ENCODE measurements around the gene HEPN1. TPM values are rescaled to one million over a fixed set of nuclear protein-coding genes. Genes with fewer than 3 reads are reported as not detected.

HEPN1 gene
- total and polyA plus RNA-seq, 2 of the 8 experiments (the other 6 are each of a cell fraction or from before 2014, with no cell fraction given), result not detected

- TF ChIP-seq MAFK (IDR thresholded peaks at IDR 0.05; ENCODE audit: low read depth, low read length) (no peak), NRF1 (IDR thresholded peaks at IDR 0.05; ENCODE audit: low read depth, low read length) (no peak), EZH2 (IDR thresholded peaks at IDR 0.05; ENCODE audit: low read depth, low read length, severe bottlenecking) (no peak), SIN3A (conservative IDR thresholded peaks at IDR 0.05 in 1 of 2, IDR thresholded peaks at IDR 0.05 in 1 of 2; ENCODE audit: low read depth in 1 of 2, low read length in 2 of 2) (no peak), SP2 (IDR thresholded peaks at IDR 0.05; ENCODE audit: low read length) (no peak)
Measured at GRCh38 chr11:124943254-124943616, 24.2 kb downstream of the HEPN1 start (continued).
